Astrocyte of the cerebellum (primary cell): ENCODE data around the gene LRP1B.

Experiments
- DNase-seq: peaks from one replicate; pipeline ENCODE4 v3.0.0-alpha.2; 2011; ENCODE audit warnings: low read depth
- H3K4me3 ChIP-seq: 2 replicates; pipeline ENCODE4 v1.5.1; 2011; ENCODE audit warnings: mild to moderate bottlenecking, low read depth, low read length, moderate library complexity
- CTCF ChIP-seq: IDR thresholded peaks from 2 replicates; pipeline ENCODE4 v1.5.1; 2012; ENCODE audit warnings: low read length, low read depth, moderate library complexity, mild to moderate bottlenecking; ENCODE audit errors: missing control alignments
- in situ Hi-C: cut with HindIII; loops from 2 replicates; pipeline ENCODE4 v1.10.0; 2017; ENCODE audit warnings: low sequenced_read_pairs

The LRP1B gene

GRCh38 chr2:140401056-140401455 is 1729.8 kb downstream of the LRP1B start:
- in situ Hi-C loops = no loop called here
- no peak overlapping the region for H3K4me3 ChIP-seq
- TF ChIP-seq CTCF = no peak
- DNase-seq = no peak

- in situ Hi-C loops = no loop called here
- no peak for DNase-seq
- no peak overlapping the region for H3K4me3 ChIP-seq
- TF ChIP-seq CTCF = no peak
Observed at GRCh38 chr2:140392824-140393223, 1738.0 kb downstream of the LRP1B start.

GRCh38 chr2:140384946-140385345 is 1745.9 kb downstream of the LRP1B start:
- DNase-seq = no peak
- H3K4me3 ChIP-seq = no peak overlapping the region
- in situ Hi-C loops = no loop called here
- no peak for TF ChIP-seq CTCF

- no peak overlapping the region for H3K4me3 ChIP-seq
- TF ChIP-seq CTCF = no peak
- in situ Hi-C loops = no loop called here
- no peak for DNase-seq
Observed at GRCh38 chr2:140383781-140384180, 1747.0 kb downstream of the LRP1B start.

GRCh38 chr2:140376686-140377085 is 1754.1 kb downstream of the LRP1B start:
- peak; percentile 20 for DNase-seq
- in situ Hi-C loops = no loop called here
- TF ChIP-seq CTCF = no peak
- no peak overlapping the region for H3K4me3 ChIP-seq

GRCh38 chr2:140363131-140363530 is 1767.7 kb downstream of the LRP1B start:
- in situ Hi-C loops = no loop called here
- DNase-seq = no peak
- no peak overlapping the region for H3K4me3 ChIP-seq
- TF ChIP-seq CTCF = no peak

GRCh38 chr2:140362361-140362760 is 1768.5 kb downstream of the LRP1B start:
- in situ Hi-C loops = no loop called here
- H3K4me3 ChIP-seq = no peak overlapping the region
- TF ChIP-seq CTCF = no peak
- no peak for DNase-seq
